Globus pallidus (tissue), 1 donor: ENCODE results near the gene PWP2.
"Not testable (repeated sequence)": the region's sequence is repeated elsewhere in the genome, so short reads cannot be mapped to it uniquely, and the experiment has no call there.

Experiments used
- DNase-seq: peaks from one replicate; pipeline ENCODE4 v3.0.0-alpha.2; 2015; ENCODE audit warnings: low spot score

The PWP2 gene

GRCh38 chr21:44138039-44138438, 30.8 kb downstream of the PWP2 start:
- not testable (repeated sequence) for DNase-seq

- not testable (repeated sequence) for DNase-seq
Observed at GRCh38 chr21:44139787-44140551, 32.8 kb downstream of the PWP2 start.

GRCh38 chr21:44140552-44140932, 33.3 kb downstream of the PWP2 start:
- DNase-seq: not testable (repeated sequence)

GRCh38 chr21:44142470-44142869, 35.3 kb downstream of the PWP2 start:
- DNase-seq: not testable (repeated sequence)

GRCh38 chr21:44143380-44143779, 36.2 kb downstream of the PWP2 start:
- DNase-seq: not testable (repeated sequence)

- DNase-seq: not testable (repeated sequence)
Observed at GRCh38 chr21:44143996-44144395, 36.8 kb downstream of the PWP2 start.

GRCh38 chr21:44144784-44145602, 37.8 kb downstream of the PWP2 start:
- not testable (repeated sequence) for DNase-seq

- not testable (repeated sequence) for DNase-seq
Observed at GRCh38 chr21:44145616-44146015, 38.4 kb downstream of the PWP2 start.

GRCh38 chr21:44147108-44147507, 39.9 kb downstream of the PWP2 start:
- not testable (repeated sequence) for DNase-seq

GRCh38 chr21:44150255-44150654, 43.1 kb downstream of the PWP2 start:
- not testable (repeated sequence) for DNase-seq

GRCh38 chr21:44153214-44153888, 46.2 kb downstream of the PWP2 start:
- DNase-seq: not testable (repeated sequence)

- not testable (repeated sequence) for DNase-seq
Observed at GRCh38 chr21:44153889-44154228, 46.7 kb downstream of the PWP2 start.

- not testable (repeated sequence) for DNase-seq
Observed at GRCh38 chr21:44154816-44155230, 47.6 kb downstream of the PWP2 start.

GRCh38 chr21:44155231-44155993, 48.2 kb downstream of the PWP2 start:
- DNase-seq: not testable (repeated sequence)

GRCh38 chr21:44155994-44156380, 48.8 kb downstream of the PWP2 start:
- not testable (repeated sequence) for DNase-seq

GRCh38 chr21:44157439-44158081, 50.4 kb downstream of the PWP2 start:
- DNase-seq: not testable (repeated sequence)

GRCh38 chr21:44158082-44158468, 50.9 kb downstream of the PWP2 start:
- DNase-seq: not testable (repeated sequence)

GRCh38 chr21:44159349-44160297, 52.4 kb downstream of the PWP2 start:
- DNase-seq: not testable (repeated sequence)

GRCh38 chr21:44160298-44160672, 53.1 kb downstream of the PWP2 start:
- not testable (repeated sequence) for DNase-seq

GRCh38 chr21:44160821-44161220, 53.6 kb downstream of the PWP2 start:
- DNase-seq: not testable (repeated sequence)
